ENCODE data around the gene PGM2L1. TPM values are rescaled to one million over a fixed set of nuclear protein-coding genes. Genes with fewer than 3 reads are reported as not detected.

PGM2L1 gene
- total RNA-seq, 1 donor from 2014 or later: 40.1 TPM

DNA sequence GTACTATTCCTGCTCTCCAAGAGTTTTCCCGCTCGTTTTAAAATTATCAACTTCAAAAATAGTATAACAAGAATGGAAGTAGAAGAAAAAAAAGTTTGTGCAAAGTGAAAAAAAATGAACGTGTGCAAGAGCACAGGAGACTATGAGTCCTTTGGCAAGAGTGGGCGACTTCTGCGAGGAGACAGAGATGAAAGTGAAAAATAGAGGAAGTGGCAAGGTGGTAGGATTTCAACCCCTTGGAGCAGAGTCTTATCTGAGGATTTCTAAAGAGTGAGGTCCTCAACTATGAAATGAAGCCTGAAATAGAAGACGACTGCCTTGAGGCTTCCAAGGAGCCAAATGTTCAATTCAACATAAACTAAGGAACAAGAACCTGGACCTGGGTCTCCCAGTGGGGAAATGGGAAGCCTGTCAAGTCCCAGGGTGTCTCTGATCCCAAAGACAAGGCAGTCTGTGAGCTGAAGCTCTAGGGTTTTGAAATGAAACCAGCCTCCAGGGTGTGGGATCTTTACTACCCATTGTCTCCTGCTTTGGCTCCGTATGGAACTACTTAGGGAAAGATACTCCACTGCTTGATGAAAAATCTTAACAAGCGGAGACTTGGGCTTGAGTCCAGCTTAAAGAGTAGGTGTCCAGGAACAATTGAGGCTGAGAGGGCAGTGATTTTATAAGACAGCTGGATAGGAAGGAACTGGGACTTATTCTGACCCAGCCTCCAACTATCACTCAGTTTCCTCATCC is 91.6 kb downstream of the PGM2L1 start:
- peak in 1 of 2 donors; percentile 22 for DNase-seq (ENCODE audit: low read depth in 2 of 2)

GRCh38 chr11:74299015-74299414 is 99.2 kb downstream of the PGM2L1 start:
- peak in 1 of 2 donors; percentile 36 for DNase-seq (ENCODE audit: low read depth in 2 of 2)

GRCh38 chr11:74297484-74297883 is 100.7 kb downstream of the PGM2L1 start:
- no peak for DNase-seq (ENCODE audit: low read depth in 2 of 2)

DNA sequence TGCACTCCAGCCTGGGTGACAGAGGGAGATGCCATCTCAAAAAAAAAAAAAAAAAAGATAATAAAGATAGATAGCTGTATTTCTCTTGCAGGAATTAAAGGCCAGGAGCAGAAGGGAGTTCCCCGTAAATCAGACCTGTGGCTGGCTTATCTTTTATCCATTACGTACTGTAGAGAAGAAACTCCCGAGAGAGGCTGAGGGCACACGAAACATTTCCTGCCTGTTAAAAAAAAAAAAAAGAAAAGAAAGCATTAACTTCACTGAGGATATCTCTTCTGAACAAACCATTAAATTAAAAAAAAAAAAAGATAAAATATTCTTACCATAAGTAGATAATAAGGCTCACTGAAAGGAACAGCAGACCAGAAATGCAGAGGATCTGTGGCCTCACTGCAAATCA is 109.3 kb downstream of the PGM2L1 start:
- peak; percentile 27 to 66 for DNase-seq (ENCODE audit: low read depth in 2 of 2)

GRCh38 chr11:74288161-74288560 is 110.1 kb downstream of the PGM2L1 start:
- peak; percentile 61 to 96 for DNase-seq (ENCODE audit: low read depth in 2 of 2)

GRCh38 chr11:74284466-74284865 is 113.8 kb downstream of the PGM2L1 start:
- no peak for DNase-seq (ENCODE audit: low read depth in 2 of 2)

- DNase-seq (ENCODE audit: low read depth in 2 of 2): no peak
Measured at GRCh38 chr11:74283580-74284180, 114.6 kb downstream of the PGM2L1 start.

GRCh38 chr11:74282914-74283371 is 115.3 kb downstream of the PGM2L1 start:
- peak; percentile 7 to 48 for DNase-seq (ENCODE audit: low read depth in 2 of 2)

DNA sequence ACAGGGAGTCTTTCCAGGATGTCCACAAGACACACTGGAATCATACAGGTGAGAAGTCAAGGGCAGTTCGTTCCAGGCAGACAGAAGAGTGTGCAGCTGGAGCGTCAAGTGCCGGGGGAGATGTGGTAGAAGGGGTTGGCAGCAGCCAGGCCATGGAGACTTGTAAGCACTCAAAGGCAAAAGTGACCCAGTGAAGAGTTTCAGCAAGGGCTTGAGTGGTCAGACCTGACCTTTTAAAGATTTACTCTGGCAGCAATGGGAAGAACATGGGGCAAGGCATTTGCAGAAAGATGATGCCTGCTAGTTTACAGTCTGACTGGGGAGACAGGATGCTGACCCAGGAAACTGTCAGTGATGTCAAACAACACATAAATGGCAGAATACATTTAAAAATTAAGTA is 115.8 kb downstream of the PGM2L1 start:
- DNase-seq (ENCODE audit: low read depth in 2 of 2): no peak

GRCh38 chr11:74280494-74280893 is 117.7 kb downstream of the PGM2L1 start:
- DNase-seq (ENCODE audit: low read depth in 2 of 2): no peak

Other genes with a start within 250 kb of the PGM2L1 start
- gene C2CD3, start 227.4 kb downstream of the PGM2L1 start, total RNA-seq: 6.8 and 10.7 TPM in 2 replicates
- 18.3 and 25.6 TPM in 2 replicates for gene PPME1, start 227.1 kb downstream of the PGM2L1 start, total RNA-seq
- gene P4HA3, start 86.8 kb downstream of the PGM2L1 start, total RNA-seq: 36.3 and 52.3 TPM in 2 replicates
- under 0.01 and 0.22 TPM in 2 replicates for gene KCNE3, start 69.1 kb upstream of the PGM2L1 start, total RNA-seq
- 2.4 and 3.3 TPM in 2 replicates for gene LIPT2, start 95.3 kb upstream of the PGM2L1 start, total RNA-seq
- 7.5 and 8.3 TPM in 2 replicates for gene POLD3, start 194.1 kb upstream of the PGM2L1 start, total RNA-seq

Measured in lung microvascular endothelial cell (primary cell).